Panc1 (cell line): ENCODE measurements around the gene STXBP4. TPM values are rescaled to one million over a fixed set of nuclear protein-coding genes. Genes with fewer than 3 reads are reported as not detected.

Source experiments
- ATAC-seq: fragments of 200-7000 bp; cut with Tn5 transposase; 2 replicates; pipeline ENCODE4 v1.9.1; 2020; ENCODE audit warnings: mild to moderate bottlenecking, moderate library complexity
- BruUV-seq: library from RNA; stranded (reverse); fragments of 400-500 nt; replicated peaks from 2 replicates; lab custom pipeline; 2021; lab: Mats Ljungman, UMichigan
- CTCF ChIA-PET: fragments of 300-600 bp; sonication (Branson Sonifier 250); formaldehyde crosslinking; loops from one replicate; lab custom pipeline; 2022; ENCODE audit warnings: antibody characterized with exemption; lab: Charles Lee
- POLR2A ChIA-PET: fragments of 300-600 bp; sonication (Branson Sonifier 250); formaldehyde crosslinking; loops from one replicate; lab custom pipeline; 2022; ENCODE audit warnings: antibody characterized with exemption; lab: Charles Lee
- DNase-seq: peaks from one replicate; pipeline ENCODE4 v3.0.0-alpha.2; 2010; ENCODE audit warnings: low read depth, low spot score
- H3K27ac ChIP-seq: 2 replicates; pipeline ENCODE4 v1.5.1; 2011; ENCODE audit warnings: mild to moderate bottlenecking, low read length, inconsistent platforms
- H3K27me3 ChIP-seq: fragments of 200-500 bp; sonication (Bioruptor generic); 2 replicates; pipeline ENCODE4 v1.6.0; 2014; ENCODE audit warnings: low read length, inconsistent platforms; ENCODE audit not compliant: control insufficient read depth, insufficient read depth
- H3K36me3 ChIP-seq: fragments of 200-500 bp; sonication (Bioruptor generic); 2 replicates; pipeline ENCODE4 v1.5.1; 2014; ENCODE audit warnings: inconsistent platforms, mild to moderate bottlenecking, low read length, moderate library complexity; ENCODE audit not compliant: control insufficient read depth, insufficient read depth
- H3K4me1 ChIP-seq: 2 replicates; pipeline ENCODE4 v1.5.1; 2011; ENCODE audit warnings: inconsistent platforms, mild to moderate bottlenecking, low read length, moderate library complexity; ENCODE audit not compliant: control insufficient read depth, insufficient read depth
- H3K4me3 ChIP-seq, 2 experiments: 2 replicates each; pipeline ENCODE4 v1.5.1; 2011 to 2012; ENCODE audit warnings: low read depth in 2 of 2, low read length in 2 of 2, mild to moderate bottlenecking in 2 of 2, inconsistent platforms in 1 of 2, moderate library complexity in 1 of 2
- H3K9me3 ChIP-seq: fragments of 200-500 bp; sonication (Bioruptor generic); 2 replicates; pipeline ENCODE4 v1.5.1; 2014; ENCODE audit warnings: low read depth, mild to moderate bottlenecking, inconsistent platforms, low read length, moderate library complexity; ENCODE audit not compliant: control insufficient read depth, insufficient read depth
- POLR2AphosphoS5 ChIP-seq: IDR thresholded peaks from 2 replicates; pipeline ENCODE4 v1.6.1; 2012; ENCODE audit warnings: mild to moderate bottlenecking, low read depth, low read length, moderate library complexity
- REST ChIP-seq, 2 experiments: IDR thresholded peaks; 2 replicates each; pipeline ENCODE4 v1.6.1; 2011 to 2012; ENCODE audit warnings: low read depth in 2 of 2, control low read depth in 1 of 2, low read length in 1 of 2, mild to moderate bottlenecking in 1 of 2, moderate library complexity in 1 of 2; ENCODE audit not compliant: insufficient read depth in 1 of 2
- SIN3A ChIP-seq: IDR thresholded peaks from 2 replicates; pipeline ENCODE4 v1.6.1; 2012; ENCODE audit warnings: low read depth, mild to moderate bottlenecking, low read length, moderate library complexity, borderline replicate concordance; ENCODE audit not compliant: insufficient read depth
- TCF7L2 ChIP-seq: IDR thresholded peaks from 2 replicates; pipeline ENCODE4 v1.6.1; 2011; ENCODE audit warnings: mild to moderate bottlenecking, low read depth, low read length, inconsistent platforms
- in situ Hi-C: cut with HindIII; loops from 2 replicates; pipeline ENCODE4 v1.10.0; 2016; ENCODE audit warnings: low sequenced_read_pairs, low pct_unique_long_range_greater_than_20kb
- intact Hi-C: fragments of 100-400 bp; cut with micrococcal nuclease; formaldehyde crosslinking; loops from one replicate; pipeline ENCODE4 v1.10.0; 2022; ENCODE audit not compliant: unreplicated experiment
- total RNA-seq: library from RNA; stranded (reverse); gene quantifications from one replicate; pipeline ENCODE4 v1.2.1, GENCODE V29; 2021; ENCODE audit not compliant: unreplicated experiment
- TF ChIP-seq, protein P1 (sequence below): fragments of 450-650 bp; IDR thresholded peaks from 2 replicates; pipeline ENCODE4 v1.5.1; 2017; ENCODE audit warnings: mild to moderate bottlenecking

STXBP4 gene
- total RNA-seq, 1 experiment from 2014 or later, result 12.8 TPM

- Histone ChIP-seq H3K4me3 (no peak overlapping the region), H3K4me1 (no peaks in the 10 kb centered on the region), H3K27ac (no peak overlapping the region), H3K36me3 (no peaks in the 10 kb centered on the region), H3K9me3 (no peaks in the 10 kb centered on the region), H3K27me3 (no peaks in the 10 kb centered on the region)
- POLR2A ChIA-PET, result no interaction called here
- no peak for ATAC-seq
- in situ Hi-C loops (no loop called here), intact Hi-C loops (no loop called here)
- no peak for DNase-seq
- CTCF ChIA-PET, result no interaction called here
- no TSS peak for BruUV-seq
- TF ChIP-seq, protein P1, sequence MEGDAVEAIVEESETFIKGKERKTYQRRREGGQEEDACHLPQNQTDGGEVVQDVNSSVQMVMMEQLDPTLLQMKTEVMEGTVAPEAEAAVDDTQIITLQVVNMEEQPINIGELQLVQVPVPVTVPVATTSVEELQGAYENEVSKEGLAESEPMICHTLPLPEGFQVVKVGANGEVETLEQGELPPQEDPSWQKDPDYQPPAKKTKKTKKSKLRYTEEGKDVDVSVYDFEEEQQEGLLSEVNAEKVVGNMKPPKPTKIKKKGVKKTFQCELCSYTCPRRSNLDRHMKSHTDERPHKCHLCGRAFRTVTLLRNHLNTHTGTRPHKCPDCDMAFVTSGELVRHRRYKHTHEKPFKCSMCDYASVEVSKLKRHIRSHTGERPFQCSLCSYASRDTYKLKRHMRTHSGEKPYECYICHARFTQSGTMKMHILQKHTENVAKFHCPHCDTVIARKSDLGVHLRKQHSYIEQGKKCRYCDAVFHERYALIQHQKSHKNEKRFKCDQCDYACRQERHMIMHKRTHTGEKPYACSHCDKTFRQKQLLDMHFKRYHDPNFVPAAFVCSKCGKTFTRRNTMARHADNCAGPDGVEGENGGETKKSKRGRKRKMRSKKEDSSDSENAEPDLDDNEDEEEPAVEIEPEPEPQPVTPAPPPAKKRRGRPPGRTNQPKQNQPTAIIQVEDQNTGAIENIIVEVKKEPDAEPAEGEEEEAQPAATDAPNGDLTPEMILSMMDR, result no peak
- TF ChIP-seq TCF7L2 (no peak), SIN3A (no peak), REST (IDR thresholded peaks at IDR 0.05; ENCODE audit: insufficient read depth in 1 of 2, low read depth in 2 of 2, low read length in 1 of 2) (no peak), POLR2AphosphoS5 (no peak)
Observed at GRCh38 chr17:55177855-55178217, 209.3 kb downstream of the STXBP4 start.

- Histone ChIP-seq H3K27me3 (peaks cover 3% of the 10 kb centered on the region; the same call in 1 of the 2 replicates), H3K36me3 (no peaks in the 10 kb centered on the region), H3K9me3 (no peaks in the 10 kb centered on the region), H3K27ac (no peak overlapping the region), H3K4me3 (no peak overlapping the region), H3K4me1 (no peaks in the 10 kb centered on the region)
- ATAC-seq (no peak), DNase-seq (no peak)
- CTCF ChIA-PET, result no interaction called here
- in situ Hi-C loops, result no loop called here
- intact Hi-C loops, result no loop called here
- no peak for TF ChIP-seq TCF7L2
- no peak for TF ChIP-seq POLR2AphosphoS5
- no peak for TF ChIP-seq REST (IDR thresholded peaks at IDR 0.05; ENCODE audit: insufficient read depth in 1 of 2, low read depth in 2 of 2, low read length in 1 of 2)
- TF ChIP-seq, protein P1, result no peak
- TF ChIP-seq SIN3A, result no peak
- no TSS peak for BruUV-seq
- POLR2A ChIA-PET, result no interaction called here
Observed at GRCh38 chr17:55186937-55187770, 218.6 kb downstream of the STXBP4 start.
